HG02623 (cell line): Measurements from ENCODE around the gene COPS3.

Experiments
- ATAC-seq: cut with Tn5 transposase; IDR thresholded peaks from one replicate; pipeline ENCODE4 v1.9.1; 2021; ENCODE audit warnings: moderate library complexity; ENCODE audit not compliant: unreplicated experiment

COPS3 gene

DNA sequence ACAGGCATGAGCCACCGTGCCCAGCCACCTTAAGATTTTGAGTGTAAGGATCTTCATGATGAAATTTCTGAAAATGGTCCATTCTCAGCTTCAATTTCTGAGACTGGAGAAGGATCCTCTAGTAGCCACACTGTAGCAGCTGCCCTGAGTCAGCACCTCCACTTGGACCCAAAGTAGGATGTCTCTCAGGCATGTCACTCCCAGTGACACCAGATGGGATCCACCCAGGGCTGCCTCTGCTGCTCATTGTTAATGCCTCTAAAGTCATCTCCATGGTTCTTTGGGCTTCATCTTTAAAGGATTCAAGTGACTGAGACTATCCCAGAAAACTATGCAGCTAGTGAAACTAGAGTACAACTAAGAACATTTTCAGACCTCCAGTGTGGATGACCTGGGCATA lies 82.8 kb downstream of the COPS3 start:
- ATAC-seq = no peak

DNA sequence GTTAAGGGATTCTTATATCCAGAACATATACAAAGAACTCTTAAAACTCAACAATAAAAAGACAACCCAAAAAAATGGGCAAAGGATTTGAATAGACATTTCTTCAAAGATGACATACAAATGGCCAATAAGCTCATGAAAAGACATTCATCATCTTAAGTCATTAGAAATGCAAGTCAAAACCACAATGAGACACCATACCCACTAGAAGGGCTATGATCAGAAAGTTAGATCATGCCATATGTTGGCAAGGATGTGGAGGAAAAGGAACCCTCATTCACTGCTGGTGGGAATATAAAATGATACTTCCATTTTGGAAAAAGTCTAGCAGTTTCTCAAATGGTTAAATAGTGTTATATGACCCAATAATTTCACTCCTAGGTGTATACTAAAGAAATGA lies 84.3 kb downstream of the COPS3 start:
- ATAC-seq = no peak
